Lower leg skin (tissue), 4 donors: ENCODE results near the gene DCTN1. TPM values are rescaled to one million over a fixed set of nuclear protein-coding genes. Genes with fewer than 3 reads are reported as not detected.

ENCODE experiments used
- DNase-seq, 2 donors: peaks; one replicate each; pipeline ENCODE4 v3.0.0-alpha.2; 2019; ENCODE audit warnings: low spot score in 2 of 2
- H3K4me3 ChIP-seq: fragments of 200-600 bp; sonication (generic); 2 replicates; pipeline ENCODE4 v1.5.1; 2017; ENCODE audit warnings: mild to moderate bottlenecking, low read depth; ENCODE audit not compliant: poor library complexity, severe bottlenecking
- POLR2A ChIP-seq, 2 donors: fragments of 450-650 bp; IDR thresholded peaks; one replicate each; pipeline ENCODE4 v1.6.1; 2016 to 2017; ENCODE audit warnings: antibody characterized with exemption in 2 of 2, mild to moderate bottlenecking in 1 of 2, moderate library complexity in 1 of 2
- WGBS, 2 donors: methylation state at CpG; one replicate each; pipeline ENCODE4 v1.1.5; 2018; 5-methylcytosine and 5-hydroxymethylcytosine counted together
- intact Hi-C: fragments of 100-400 bp; cut with DNase I; formaldehyde crosslinking; loops from one replicate; pipeline ENCODE4 v1.15.0; 2023; ENCODE audit warnings: low total_unique reads
- total RNA-seq, 4 donors: library from RNA; depleted of rRNA; stranded (reverse); fragments of >200 nt; gene quantifications; one replicate each; pipeline ENCODE4 v1.1.0, GENCODE V29; 2016
- TF ChIP-seq, protein P1 (sequence below), 3 donors: fragments of 450-650 bp; IDR thresholded peaks; one replicate each; pipeline ENCODE4 v1.5.1; 2016; ENCODE audit warnings: antibody characterized with exemption in 3 of 3, mild to moderate bottlenecking in 3 of 3, moderate library complexity in 2 of 3

DCTN1 gene
- total RNA-seq, 4 donors from 2014 or later = 76.5 to 106 (median 95.8) TPM

DNA sequence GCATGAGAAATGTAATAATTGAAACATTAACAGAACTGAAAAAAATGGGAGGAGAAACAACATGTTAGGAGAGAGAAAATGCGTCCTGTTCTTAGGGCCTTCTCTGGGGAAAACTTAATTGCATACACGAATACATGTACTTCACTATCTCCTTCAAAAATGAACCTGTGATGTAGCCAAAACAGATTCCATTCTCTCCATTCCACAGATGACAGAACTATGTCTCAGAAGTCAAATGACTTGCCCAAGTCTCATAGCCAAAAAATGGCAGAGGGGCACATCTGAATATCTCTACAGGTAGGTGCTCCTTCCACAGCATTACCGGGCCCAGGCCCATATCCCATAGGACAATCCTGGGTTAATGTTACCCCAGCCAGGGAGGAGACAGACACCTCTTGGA, 3.9 kb upstream of the DCTN1 start:
- intact Hi-C loops = no loop called here
- TF ChIP-seq, protein P1, sequence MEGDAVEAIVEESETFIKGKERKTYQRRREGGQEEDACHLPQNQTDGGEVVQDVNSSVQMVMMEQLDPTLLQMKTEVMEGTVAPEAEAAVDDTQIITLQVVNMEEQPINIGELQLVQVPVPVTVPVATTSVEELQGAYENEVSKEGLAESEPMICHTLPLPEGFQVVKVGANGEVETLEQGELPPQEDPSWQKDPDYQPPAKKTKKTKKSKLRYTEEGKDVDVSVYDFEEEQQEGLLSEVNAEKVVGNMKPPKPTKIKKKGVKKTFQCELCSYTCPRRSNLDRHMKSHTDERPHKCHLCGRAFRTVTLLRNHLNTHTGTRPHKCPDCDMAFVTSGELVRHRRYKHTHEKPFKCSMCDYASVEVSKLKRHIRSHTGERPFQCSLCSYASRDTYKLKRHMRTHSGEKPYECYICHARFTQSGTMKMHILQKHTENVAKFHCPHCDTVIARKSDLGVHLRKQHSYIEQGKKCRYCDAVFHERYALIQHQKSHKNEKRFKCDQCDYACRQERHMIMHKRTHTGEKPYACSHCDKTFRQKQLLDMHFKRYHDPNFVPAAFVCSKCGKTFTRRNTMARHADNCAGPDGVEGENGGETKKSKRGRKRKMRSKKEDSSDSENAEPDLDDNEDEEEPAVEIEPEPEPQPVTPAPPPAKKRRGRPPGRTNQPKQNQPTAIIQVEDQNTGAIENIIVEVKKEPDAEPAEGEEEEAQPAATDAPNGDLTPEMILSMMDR (IDR thresholded peaks at IDR 0.05) = no peak
- no peak for TF ChIP-seq POLR2A (IDR thresholded peaks at IDR 0.05)
- no peak for DNase-seq
- WGBS, 2 donors = 61 to 74% methylated on average over 3 of the region's 3 CpGs
- H3K4me3 ChIP-seq = no peak overlapping the region

DNA sequence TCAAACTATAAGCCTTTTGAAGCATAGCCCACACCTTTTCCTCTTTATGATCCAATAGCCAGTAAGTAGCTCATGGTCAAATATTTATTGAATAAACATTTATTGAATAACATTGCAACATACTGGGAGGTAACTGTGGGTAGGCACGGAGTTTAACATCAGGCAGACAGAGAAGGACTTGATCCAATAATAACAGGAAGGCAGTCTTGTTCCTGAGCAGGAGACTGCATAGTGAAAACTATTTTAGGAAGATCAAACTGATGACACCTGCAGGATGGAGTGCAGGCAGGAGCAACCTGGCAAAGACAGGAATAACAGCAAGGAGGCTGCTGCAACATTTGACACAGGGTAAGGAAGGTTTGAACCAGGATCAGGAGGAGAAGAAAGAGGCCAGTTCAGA, 3.1 kb upstream of the DCTN1 start:
- TF ChIP-seq, protein P1 (IDR thresholded peaks at IDR 0.05) = no peak
- no peak for TF ChIP-seq POLR2A (IDR thresholded peaks at IDR 0.05)
- DNase-seq = no peak
- no peak overlapping the region for H3K4me3 ChIP-seq
- WGBS, 2 donors = 36% methylated on average over 1 of the region's 1 CpG
- intact Hi-C loops = no loop called here

DNA sequence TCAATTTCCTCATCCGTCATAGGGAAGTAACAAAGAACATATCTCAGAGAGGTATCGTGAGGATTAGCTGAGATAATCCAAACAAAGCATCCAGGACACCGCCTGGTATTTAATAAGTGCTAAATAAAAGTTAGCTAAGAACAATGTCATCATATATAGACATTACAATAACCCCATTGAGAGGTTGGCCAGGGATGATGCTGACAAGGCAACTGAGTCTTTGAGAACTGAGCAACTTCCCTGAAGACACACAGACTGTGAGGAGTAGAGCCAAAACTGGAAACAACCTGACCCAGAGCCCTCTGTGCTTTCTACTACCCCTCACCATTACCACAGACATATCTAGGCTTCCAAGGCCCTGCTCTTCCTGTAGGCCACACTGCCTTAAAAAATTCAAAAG, 1.6 kb upstream of the DCTN1 start:
- TF ChIP-seq POLR2A (IDR thresholded peaks at IDR 0.05) = no peak
- TF ChIP-seq, protein P1 (IDR thresholded peaks at IDR 0.05) = no peak
- DNase-seq = no peak
- WGBS, 2 donors = 87% methylated on average over 3 of the region's 3 CpGs
- intact Hi-C loops = no loop called here
- H3K4me3 ChIP-seq = no peak overlapping the region

DNA sequence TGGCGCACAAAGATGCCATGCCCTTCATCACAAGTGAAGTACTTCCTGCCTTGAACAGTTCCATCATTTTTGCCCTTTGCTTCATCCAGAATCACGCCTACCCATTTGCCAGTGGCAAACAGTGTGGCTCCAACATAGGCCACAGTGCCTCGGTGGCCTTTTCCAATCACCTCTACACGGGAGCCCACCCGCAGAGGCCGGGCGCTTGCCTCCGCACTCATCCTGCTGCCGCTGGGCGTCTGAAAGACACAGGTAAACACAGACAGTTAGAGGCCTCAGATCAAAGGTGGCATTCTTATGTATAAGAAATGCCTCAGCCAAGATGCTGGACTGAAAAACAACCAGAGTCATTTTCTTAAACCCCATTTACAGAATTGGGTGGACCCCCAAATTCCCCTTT, 2.1 kb downstream of the DCTN1 start:
- intact Hi-C loops = no loop called here
- WGBS, 2 donors = 90% methylated on average over 10 of the region's 10 CpGs

DNA sequence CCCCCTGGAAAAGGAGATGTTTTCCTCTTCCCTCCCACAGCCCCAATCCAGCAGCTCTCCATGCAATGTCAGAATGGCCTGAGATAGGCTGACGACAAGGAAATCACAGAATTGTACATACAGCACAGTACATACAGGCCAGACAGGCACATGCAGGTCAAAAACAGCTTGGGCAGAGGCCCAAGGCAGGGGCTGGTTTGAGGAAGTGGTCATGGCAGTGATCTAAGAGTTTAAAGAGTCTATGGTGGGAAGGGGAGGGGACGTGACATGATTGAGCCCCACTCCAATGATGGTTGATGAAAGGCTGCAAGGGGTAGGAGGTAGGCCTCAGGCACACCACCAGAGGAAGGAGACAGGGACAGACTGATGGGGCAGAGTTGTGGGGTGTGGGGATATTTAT, 4.3 kb downstream of the DCTN1 start:
- H3K4me3 ChIP-seq = no peak overlapping the region
- no peak for DNase-seq
- TF ChIP-seq, protein P1 (IDR thresholded peaks at IDR 0.05) = no peak
- TF ChIP-seq POLR2A (IDR thresholded peaks at IDR 0.05) = no peak
- intact Hi-C loops = no loop called here
- WGBS, 2 donors = 79 to 88% methylated on average over 2 of the region's 2 CpGs

More for the DNA sequence above, 2.1 kb downstream of the DCTN1 start:
- TF ChIP-seq, protein P1 (IDR thresholded peaks at IDR 0.05) = no peak
- TF ChIP-seq POLR2A (IDR thresholded peaks at IDR 0.05) = no peak
- no peak for DNase-seq
- no peak overlapping the region for H3K4me3 ChIP-seq

DNA sequence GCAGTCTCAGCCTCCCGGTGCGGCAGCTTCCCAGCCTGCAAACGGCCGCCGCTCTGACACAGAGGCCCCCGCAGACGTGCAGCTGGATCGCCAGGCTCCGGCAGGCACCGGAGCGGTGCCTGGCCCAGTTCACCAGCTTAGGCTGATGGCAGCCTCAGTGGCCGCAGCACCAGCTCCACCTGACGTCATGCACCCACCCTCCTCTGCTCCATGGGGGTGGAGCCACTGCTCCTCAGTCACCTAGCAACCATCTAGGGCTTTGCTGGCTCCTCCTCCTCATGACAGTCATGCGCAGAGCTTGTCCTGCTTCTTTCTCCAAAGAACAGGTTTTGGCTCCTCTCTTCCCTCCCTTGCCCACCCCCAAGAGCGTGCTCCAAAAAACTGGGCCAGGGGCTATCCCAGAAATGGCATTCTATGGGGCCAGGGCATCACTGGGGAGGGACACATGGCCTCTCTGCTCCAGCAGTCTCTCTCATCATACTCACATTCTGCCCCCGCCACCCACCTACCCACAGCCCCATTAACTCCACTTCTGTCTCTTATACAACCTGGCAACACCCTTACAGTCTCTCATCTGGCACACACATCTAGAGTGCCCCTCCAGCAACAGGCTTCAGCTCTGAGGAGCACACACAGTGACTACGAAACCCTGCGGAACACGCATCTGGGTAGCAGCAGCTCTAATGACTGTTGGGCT, 5.5 kb downstream of the DCTN1 start:
- peak in 1 of 2 donors; percentile 20 for DNase-seq
- TF ChIP-seq POLR2A (IDR thresholded peaks at IDR 0.05) = no peak
- TF ChIP-seq, protein P1 (IDR thresholded peaks at IDR 0.05) = no peak
- intact Hi-C loops = no loop called here
- no peak overlapping the region for H3K4me3 ChIP-seq
- 67 to 73% methylated on average over 11 to 18 of the region's 19 CpGs for WGBS, 2 donors
